ENCODE results near the gene AKR7A2.

DNA sequence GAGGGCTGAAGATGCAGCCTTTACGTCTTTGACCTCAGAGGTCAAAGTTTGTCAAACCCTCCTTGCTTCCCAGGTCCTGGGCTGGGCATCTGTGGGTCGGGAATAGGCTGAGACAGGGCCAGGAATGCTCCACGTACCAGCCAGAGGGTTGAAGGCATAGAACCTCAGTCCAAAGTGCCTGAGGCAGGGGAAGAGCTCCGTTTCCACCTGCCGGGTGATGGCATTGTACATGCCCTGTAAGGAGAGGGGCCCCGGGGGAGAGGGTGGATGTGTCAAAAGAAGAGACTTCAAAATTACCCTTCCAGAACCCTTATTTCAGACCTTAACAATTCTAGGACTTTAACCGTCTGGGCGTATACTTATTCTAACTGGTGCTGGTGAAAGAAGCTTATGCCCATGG is 27.1 kb downstream of the AKR7A2 start:
- TF ChIP-seq CTCF (IDR thresholded peaks at IDR 0.05 in 8 of 11, conservative IDR thresholded peaks at IDR 0.05 in 3 of 11) (no peak), POLR2AphosphoS5 (IDR thresholded peaks at IDR 0.05) (no peak), POLR2A (IDR thresholded peaks at IDR 0.05) (no peak)

All from spleen (tissue), 7 donors.